Hematopoietic multipotent progenitor cell treated with erythropoietin and hydrocortisone succinate and interleukin-3 and kit ligand, for 8 days (in vitro differentiated cells): ENCODE data around the gene DYDC2.
"Not testable (repeated sequence)": the region's sequence is repeated elsewhere in the genome, so short reads cannot be mapped to it uniquely, and the experiment has no call there.

Experiments
- DNase-seq: peaks from one replicate; pipeline ENCODE4 v3.0.0-alpha.2; 2015

Gene DYDC2

GRCh38 chr10:80414142-80414895 is 57.7 kb downstream of the DYDC2 start:
- peak; percentile 58 for DNase-seq

GRCh38 chr10:80415734-80416478 is 59.3 kb downstream of the DYDC2 start:
- no peak for DNase-seq

- DNase-seq: no peak
Measured at GRCh38 chr10:80416479-80417098, 60.0 kb downstream of the DYDC2 start.

- DNase-seq: not testable (repeated sequence)
Measured at GRCh38 chr10:80417256-80417655, 60.7 kb downstream of the DYDC2 start.
